Measurements from ENCODE around the gene WDFY3. TPM values are rescaled to one million over a fixed set of nuclear protein-coding genes. Genes with fewer than 3 reads are reported as not detected.

Gene WDFY3
- total RNA-seq, 1 experiment from 2014 or later: 39.9 TPM

- Histone ChIP-seq H3K79me2 (ENCODE audit: insufficient read depth, low read length) (no peaks in the 10 kb centered on the region), H3K9ac (ENCODE audit: low read length) (no peak overlapping the region), H3K27me3 (ENCODE audit: insufficient read depth, low read length) (no peaks in the 10 kb centered on the region), H3K27ac (ENCODE audit: low read depth, low read length) (no peak overlapping the region), H3K4me1 (ENCODE audit: control insufficient read depth in 1 of 2, insufficient read depth in 2 of 2, low read length in 2 of 2) (no peaks in the 10 kb centered on the region), H2AFZ (ENCODE audit: low read depth, low read length, poor library complexity, severe bottlenecking) (no peak overlapping the region), H3K9me2 (ENCODE audit: insufficient read depth) (no peaks in the 10 kb centered on the region), H3K4me2 (ENCODE audit: low read length) (no peak overlapping the region), H4K20me1 (ENCODE audit: insufficient read depth) (no peaks in the 10 kb centered on the region), H3K36me3 (ENCODE audit: control insufficient read depth in 1 of 2, insufficient read depth in 2 of 2, low read length in 2 of 2) (no peaks in the 10 kb centered on the region), H3K4me3 (replicated peaks in 1 of 2; ENCODE audit: low read depth in 1 of 2, low read length in 2 of 2) (no peak overlapping the region), H3K9me3 (ENCODE audit: control insufficient read depth in 1 of 2, insufficient read depth in 1 of 2, low read depth in 1 of 2, low read length in 2 of 2) (0 out of 4 replicates have a peak, but pooled peaks cover 0 to 3% of the 10 kb centered on the region in 2 experiments)
- TF ChIP-seq EZH2 (IDR thresholded peaks at IDR 0.05): no peak
- TF ChIP-seq ZFX (IDR thresholded peaks at IDR 0.05): no peak
- TF ChIP-seq MAX (IDR thresholded peaks at IDR 0.05): no peak
- no peak for TF ChIP-seq CEBPB (IDR thresholded peaks at IDR 0.05; ENCODE audit: low read depth)
- no peak for TF ChIP-seq YY1 (IDR thresholded peaks at IDR 0.05; ENCODE audit: extremely low read depth, insufficient replicate concordance, low read depth, low read length)
- no peak for TF ChIP-seq SRF (IDR thresholded peaks at IDR 0.05; ENCODE audit: low read depth)
- RAD21 ChIA-PET (ENCODE audit: low non-redundant PET in 1 of 2, low total read pairs in 2 of 2, uncharacterized antibody in 2 of 2, unreplicated experiment in 2 of 2): no interaction called here
- ATAC-seq: no peak
- no peak for DNase-seq (ENCODE audit: low read depth, low spot score)
- intact Hi-C loops (cut with micrococcal nuclease): no loop called here
- POLR2A ChIA-PET: no interaction called here
- CTCF ChIA-PET: no interaction called here
- BruUV-seq (replicated peaks): no TSS peak
Observed at GRCh38 chr4:84661191-84661939, 305.1 kb downstream of the WDFY3 start.

- Histone ChIP-seq H4K20me1 (ENCODE audit: insufficient read depth) (no peaks in the 10 kb centered on the region), H3K4me3 (replicated peaks in 1 of 2; ENCODE audit: low read depth in 1 of 2, low read length in 2 of 2) (no peak overlapping the region), H3K4me2 (ENCODE audit: low read length) (no peak overlapping the region), H3K9ac (ENCODE audit: low read length) (no peak overlapping the region), H3K9me3 (ENCODE audit: control insufficient read depth in 1 of 2, insufficient read depth in 1 of 2, low read depth in 1 of 2, low read length in 2 of 2) (0 out of 4 replicates have a peak, but pooled peaks cover 0 to 3% of the 10 kb centered on the region in 2 experiments), H3K27me3 (ENCODE audit: insufficient read depth, low read length) (no peaks in the 10 kb centered on the region), H3K36me3 (ENCODE audit: control insufficient read depth in 1 of 2, insufficient read depth in 2 of 2, low read length in 2 of 2) (no peaks in the 10 kb centered on the region), H3K79me2 (ENCODE audit: insufficient read depth, low read length) (no peaks in the 10 kb centered on the region), H2AFZ (ENCODE audit: low read depth, low read length, poor library complexity, severe bottlenecking) (no peak overlapping the region), H3K9me2 (ENCODE audit: insufficient read depth) (no peaks in the 10 kb centered on the region), H3K4me1 (ENCODE audit: control insufficient read depth in 1 of 2, insufficient read depth in 2 of 2, low read length in 2 of 2) (no peaks in the 10 kb centered on the region), H3K27ac (ENCODE audit: low read depth, low read length) (no peak overlapping the region)
- ChIA-PET RAD21 (ENCODE audit: low non-redundant PET in 1 of 2, low total read pairs in 2 of 2, uncharacterized antibody in 2 of 2, unreplicated experiment in 2 of 2) (no interaction called here), CTCF (no interaction called here), POLR2A (no interaction called here)
- TF ChIP-seq RAD21 (IDR thresholded peaks at IDR 0.05; ENCODE audit: low read depth) (no peak), EGR1 (IDR thresholded peaks at IDR 0.05; ENCODE audit: low read depth) (no peak)
- no peak for ATAC-seq
- no peak for DNase-seq (ENCODE audit: low read depth, low spot score)
- intact Hi-C loops (cut with micrococcal nuclease): no loop called here
- BruUV-seq (replicated peaks): no TSS peak
Observed at GRCh38 chr4:84660606-84661005, 305.9 kb downstream of the WDFY3 start.

Data from HCT116 (cell line).